ENCODE data around the gene PTPRZ1.

PTPRZ1 gene

GRCh38 chr7:121872831-121873288, at the start of gene PTPRZ1:
TSS of gene PTPRZ1 (plus strand) at chr7:121873161. CDS start at chr7:121873500, 339 bp downstream.
- no peak for DNase-seq

DNA sequence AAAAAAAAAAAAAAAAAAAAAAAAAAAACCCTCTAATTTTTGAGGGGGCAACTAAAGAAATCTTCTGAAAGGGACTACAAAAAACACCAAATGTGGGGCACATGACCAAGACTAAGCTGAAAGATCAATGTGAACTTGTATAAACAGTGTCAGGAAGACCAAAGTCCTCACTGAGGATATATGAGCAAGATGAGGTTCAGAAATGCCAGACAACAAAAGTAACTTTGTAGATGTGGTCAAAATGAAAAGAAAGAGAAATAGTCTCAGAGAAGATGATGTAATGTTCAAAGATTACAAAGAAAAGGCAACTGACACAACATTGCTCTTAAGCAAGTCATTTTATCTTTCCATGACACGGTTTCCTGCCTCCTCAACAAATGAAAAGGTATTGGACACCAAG, 48.7 kb upstream of the PTPRZ1 start:
- no peak for DNase-seq

DNA sequence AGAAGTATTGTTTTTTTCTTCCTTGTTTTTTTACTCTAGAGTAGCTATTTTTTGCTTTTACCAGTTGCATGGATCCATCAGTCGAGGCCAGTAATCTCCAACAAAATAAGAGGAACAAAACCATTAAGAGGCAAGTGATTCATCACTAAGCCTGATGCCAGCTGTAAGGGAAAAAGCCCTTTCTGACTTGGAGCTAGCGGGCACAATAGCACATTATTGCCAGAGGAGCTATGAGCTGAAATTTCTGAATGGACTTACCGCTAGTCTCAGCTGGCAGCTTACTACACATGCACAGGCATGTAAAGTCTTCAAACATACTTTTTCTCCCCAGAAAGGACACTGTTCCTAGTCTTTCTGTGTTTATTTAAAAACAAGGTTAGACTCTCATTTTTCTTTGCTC, 41.6 kb upstream of the PTPRZ1 start:
- DNase-seq, result no peak

DNA sequence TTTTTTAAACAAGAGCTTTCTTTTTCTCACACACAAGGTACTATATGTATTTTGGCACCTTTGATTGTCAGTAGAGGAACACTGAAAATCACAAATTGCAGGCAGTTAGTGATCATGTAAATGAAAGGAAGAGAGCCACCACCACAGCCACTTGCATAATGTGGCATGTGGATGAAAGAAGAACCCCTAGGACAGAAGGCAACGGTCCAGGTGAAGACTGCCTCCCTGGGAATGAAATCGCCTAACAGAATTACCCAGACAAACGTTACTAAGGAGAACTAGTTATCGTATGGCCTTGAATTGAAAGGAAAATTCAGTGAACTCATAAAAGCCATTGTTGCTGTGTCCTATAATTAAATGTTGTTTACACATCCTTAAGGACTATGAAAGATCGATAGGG, 41.2 kb upstream of the PTPRZ1 start:
- no peak for DNase-seq

- DNase-seq, result no peak
These were observed 40.6 kb upstream of the PTPRZ1 start for GRCh38 chr7:121832347-121832746.

DNA sequence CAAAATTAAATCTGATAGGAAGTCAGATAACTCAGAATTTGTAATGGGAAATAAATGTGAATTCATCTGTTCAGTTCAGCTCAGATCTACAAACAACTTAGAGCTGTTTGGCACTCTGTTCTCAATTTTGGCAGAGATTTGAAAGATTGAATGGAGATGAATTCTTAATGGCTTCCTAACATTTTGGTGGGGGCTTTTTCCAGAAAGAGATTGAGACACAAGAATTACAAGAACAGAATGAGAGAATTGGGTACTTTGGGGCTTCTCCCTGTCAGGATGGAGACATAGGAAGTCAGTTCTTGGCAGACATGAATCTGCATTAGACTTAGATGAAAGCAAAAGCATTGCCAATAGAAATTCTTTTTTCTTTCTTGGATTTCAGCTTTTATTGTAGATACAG, 39.0 kb upstream of the PTPRZ1 start:
- no peak for DNase-seq

DNA sequence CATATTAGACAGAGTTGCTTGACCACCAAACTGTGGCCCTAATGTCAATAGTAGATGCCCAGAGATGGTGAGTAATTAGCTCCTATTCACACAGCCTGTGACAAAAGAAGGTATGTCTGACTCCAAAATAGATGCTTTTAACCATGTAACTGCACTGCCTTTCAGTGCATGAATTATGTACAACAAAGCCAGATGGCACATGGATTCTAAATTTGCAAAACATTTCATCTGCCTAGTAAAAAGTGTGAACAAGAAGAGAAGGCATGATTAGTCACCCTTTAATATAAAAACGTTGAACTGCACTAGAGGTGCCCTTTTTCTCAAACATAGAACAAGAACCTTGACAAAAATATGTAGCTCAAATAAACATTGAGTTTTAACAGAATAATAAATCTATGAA, 35.5 kb upstream of the PTPRZ1 start:
- no peak for DNase-seq

- no peak for DNase-seq
These were observed 25.9 kb upstream of the PTPRZ1 start for GRCh38 chr7:121847041-121847440.

- no peak for DNase-seq
These were observed 19.7 kb upstream of the PTPRZ1 start for GRCh38 chr7:121853307-121853706.

DNA sequence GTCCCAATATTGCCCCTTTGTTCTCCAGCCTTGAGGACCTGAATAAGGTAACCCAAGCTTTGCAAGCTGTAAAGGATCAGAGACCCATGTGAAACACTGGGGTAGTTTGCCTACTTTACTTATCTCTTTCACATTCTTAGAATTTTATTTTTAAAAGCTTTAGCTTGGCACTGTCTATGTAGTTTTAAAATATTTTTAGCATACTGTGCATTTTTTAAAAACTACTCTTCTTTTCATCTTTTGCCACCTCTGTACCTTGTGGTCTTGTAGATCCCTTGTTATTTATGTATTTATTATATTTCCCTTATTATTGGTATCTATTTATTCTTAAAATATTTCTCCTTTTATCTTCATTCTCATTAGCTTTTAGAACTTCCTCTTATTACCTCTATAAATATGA, 12.0 kb upstream of the PTPRZ1 start:
- DNase-seq, result no peak

- no peak for DNase-seq
These were observed 10.4 kb upstream of the PTPRZ1 start for GRCh38 chr7:121862591-121862990.

GRCh38 chr7:121871188-121871587, 1.8 kb upstream of the PTPRZ1 start:
- no peak for DNase-seq

- DNase-seq, result no peak
These were observed 581 bp downstream of the PTPRZ1 start for GRCh38 chr7:121873289-121874194.

DNA sequence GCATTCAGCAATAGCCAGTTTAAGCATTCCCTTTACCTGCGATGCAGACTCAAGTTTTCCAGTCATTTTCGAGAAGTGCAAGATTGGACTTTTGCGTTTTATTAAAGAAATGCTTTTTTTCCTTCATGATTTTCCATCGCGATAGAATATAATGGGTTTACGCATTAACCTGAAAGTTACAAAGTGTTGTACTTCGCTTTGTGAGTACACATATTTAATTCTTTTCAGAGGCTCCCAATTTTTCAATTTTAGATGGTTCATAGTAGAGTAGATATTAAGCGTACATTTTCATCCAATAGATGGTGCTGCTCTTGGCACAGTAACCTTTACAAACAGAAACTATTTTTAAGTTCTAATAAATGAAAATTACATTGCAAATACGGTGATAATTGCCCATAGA, 1.3 kb downstream of the PTPRZ1 start:
- no peak for DNase-seq

- DNase-seq, result no peak
These were observed 2.2 kb downstream of the PTPRZ1 start for GRCh38 chr7:121875203-121875602.

GRCh38 chr7:121876656-121877500, 3.9 kb downstream of the PTPRZ1 start:
- DNase-seq, result no peak

- no peak for DNase-seq
These were observed 6.0 kb downstream of the PTPRZ1 start for GRCh38 chr7:121878918-121879464.

GRCh38 chr7:121879544-121879943, 6.6 kb downstream of the PTPRZ1 start:
- DNase-seq, result no peak

DNA sequence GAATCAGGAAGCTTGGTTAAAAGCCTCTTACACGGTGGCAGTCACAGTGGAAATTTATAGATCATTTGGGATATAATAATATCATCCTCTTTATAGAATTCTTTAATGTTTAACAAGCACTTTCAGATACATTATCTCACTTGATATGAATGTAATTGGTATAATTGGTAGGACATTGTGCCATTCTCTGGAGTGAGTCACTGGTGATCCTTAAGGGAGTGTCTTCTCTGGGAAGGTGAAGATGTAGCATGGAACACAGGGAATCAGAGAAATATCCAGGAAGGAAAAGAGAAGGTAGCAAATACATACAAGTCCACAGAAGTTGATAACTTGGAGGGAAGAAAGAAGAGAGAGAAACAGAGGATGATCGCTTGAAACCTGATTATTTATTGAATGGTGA, 9.8 kb downstream of the PTPRZ1 start:
- DNase-seq, result no peak

DNA sequence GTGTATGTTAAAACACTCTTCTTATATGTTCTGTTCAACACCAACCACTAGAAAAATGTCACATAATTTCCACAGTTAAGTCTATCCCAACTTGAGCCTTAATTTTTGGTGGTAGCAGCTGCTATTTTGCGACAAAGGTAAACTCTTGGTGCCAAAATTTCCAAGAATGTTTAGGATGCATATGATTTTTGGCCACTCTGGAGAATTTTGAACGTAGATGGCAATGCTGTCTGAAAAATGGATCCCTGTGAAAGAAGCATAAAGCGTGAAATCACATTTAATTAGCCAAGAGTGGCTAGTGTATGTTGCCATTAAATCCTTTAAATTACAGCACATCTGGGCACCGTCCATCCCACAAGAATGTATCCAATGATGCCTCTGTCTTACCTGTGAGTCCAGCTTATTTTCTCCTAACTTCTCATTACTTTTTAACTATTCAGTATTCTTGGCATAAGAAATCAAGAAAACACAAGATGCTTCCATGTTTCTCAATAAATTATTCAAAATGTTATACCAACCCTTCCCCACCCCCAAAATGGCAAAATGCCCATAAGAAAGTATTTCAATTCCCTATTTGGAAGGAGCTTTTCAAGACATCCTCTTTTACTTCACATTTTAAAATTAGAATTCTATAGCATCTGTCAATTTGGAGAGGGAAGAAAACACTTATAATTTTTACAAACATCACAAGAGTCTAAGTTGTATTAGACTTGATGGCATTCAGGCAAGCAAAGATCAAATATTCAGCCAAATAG, 12.4 kb downstream of the PTPRZ1 start:
- no peak for DNase-seq

- no peak for DNase-seq
These were observed 14.7 kb downstream of the PTPRZ1 start for GRCh38 chr7:121887634-121888033.

DNA sequence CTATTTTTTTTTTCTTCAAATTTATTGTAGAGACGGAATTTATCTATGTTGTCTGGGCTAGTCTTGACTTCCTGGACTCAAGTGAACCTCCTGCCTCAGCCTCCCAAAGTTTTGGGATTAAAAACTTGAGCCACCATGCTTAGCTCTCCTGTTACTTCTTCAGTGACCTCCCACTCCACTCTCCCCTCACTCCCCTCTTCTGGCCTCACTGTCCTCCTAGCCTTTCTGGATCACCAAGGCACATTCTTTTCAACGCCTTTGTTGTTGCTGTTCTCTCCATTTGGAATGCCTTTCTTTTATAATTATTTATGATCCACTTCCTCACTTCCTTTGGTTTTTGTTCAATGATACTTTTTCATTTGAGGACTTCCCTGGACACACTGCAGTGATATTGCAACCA, 17.9 kb downstream of the PTPRZ1 start:
- DNase-seq, result no peak

- no peak for DNase-seq
These were observed 18.8 kb downstream of the PTPRZ1 start for GRCh38 chr7:121891731-121892130.

Data from activated CD4-positive, alpha-beta T cell treated with anti-CD3 and anti-CD28 coated beads, Interleukin-2, amount 50 U/mL, for 48 hours (primary cell).